Umbilical cord (tissue), 2 donors: ENCODE data around the gene ZDHHC8. TPM values are rescaled to one million over a fixed set of nuclear protein-coding genes. Genes with fewer than 3 reads are reported as not detected.

Experiments used
- DNase-seq: peaks from one replicate; pipeline ENCODE4 v3.0.0-alpha.2; 2015; ENCODE audit warnings: low spot score
- total RNA-seq: library from RNA; depleted of rRNA; stranded (reverse); fragments of >200 nt; gene quantifications from one replicate; pipeline ENCODE4 v1.2.3, GENCODE V29; 2014; ENCODE audit warnings: low replicate concordance; ENCODE audit not compliant: insufficient read depth

ZDHHC8 gene
- total RNA-seq, 1 donor from 2014 or later: 2.2 TPM

- DNase-seq: no peak
These were observed 17.9 kb upstream of the ZDHHC8 start for GRCh38 chr22:20113551-20114310.

GRCh38 chr22:20114506-20115475, 16.8 kb upstream of the ZDHHC8 start:
- DNase-seq: no peak

GRCh38 chr22:20115691-20116375, 15.8 kb upstream of the ZDHHC8 start, which contains the start of gene RANBP1:
Gene RANBP1, plus strand, starts transcription at chr22:20116104. Its CDS starts 81 bp downstream, at chr22:20116185.
- DNase-seq: no peak

- DNase-seq: no peak
These were observed 15.1 kb upstream of the ZDHHC8 start for GRCh38 chr22:20116376-20116950.

GRCh38 chr22:20116951-20117632, 14.5 kb upstream of the ZDHHC8 start, which contains the start of gene TRMT2A:
Gene TRMT2A, minus strand, starts transcription at chr22:20117226. Its CDS starts 320 bp downstream, at chr22:20116906.
- DNase-seq: peak; percentile 99

GRCh38 chr22:20117633-20118299, 13.8 kb upstream of the ZDHHC8 start:
- no peak for DNase-seq

GRCh38 chr22:20118300-20119020, 13.1 kb upstream of the ZDHHC8 start:
- DNase-seq: no peak

GRCh38 chr22:20121856-20122415, 9.7 kb upstream of the ZDHHC8 start:
- DNase-seq: no peak

GRCh38 chr22:20123366-20124082, 8.1 kb upstream of the ZDHHC8 start:
- DNase-seq: no peak

- DNase-seq: no peak
These were observed 7.4 kb upstream of the ZDHHC8 start for GRCh38 chr22:20124083-20124787.

GRCh38 chr22:20125201-20126174, 6.1 kb upstream of the ZDHHC8 start:
- DNase-seq: no peak

- no peak for DNase-seq
These were observed 5.1 kb upstream of the ZDHHC8 start for GRCh38 chr22:20126284-20127029.

- DNase-seq: no peak
These were observed 4.2 kb upstream of the ZDHHC8 start for GRCh38 chr22:20127318-20127868.

GRCh38 chr22:20127869-20128618, 3.6 kb upstream of the ZDHHC8 start:
- no peak for DNase-seq

- no peak for DNase-seq
These were observed 3.0 kb upstream of the ZDHHC8 start for GRCh38 chr22:20128619-20128901.
